ENCODE results near the gene SPAG4.

GRCh38 chr20:35648836-35649235, 33.2 kb downstream of the SPAG4 start:
- no peak for TF ChIP-seq SUZ12 (IDR thresholded peaks at IDR 0.05)
- no peak for TF ChIP-seq FOXM1 (IDR thresholded peaks at IDR 0.05; ENCODE audit: borderline replicate concordance)
- TF ChIP-seq BHLHE40 (IDR thresholded peaks at IDR 0.05; ENCODE audit: borderline replicate concordance), result no peak
- TF ChIP-seq FOXA1 (IDR thresholded peaks at IDR 0.05), result no peak
- TF ChIP-seq FOXK2 (IDR thresholded peaks at IDR 0.05), result no peak
- no peak for TF ChIP-seq NFRKB (IDR thresholded peaks at IDR 0.05)
- TF ChIP-seq, protein P1, sequence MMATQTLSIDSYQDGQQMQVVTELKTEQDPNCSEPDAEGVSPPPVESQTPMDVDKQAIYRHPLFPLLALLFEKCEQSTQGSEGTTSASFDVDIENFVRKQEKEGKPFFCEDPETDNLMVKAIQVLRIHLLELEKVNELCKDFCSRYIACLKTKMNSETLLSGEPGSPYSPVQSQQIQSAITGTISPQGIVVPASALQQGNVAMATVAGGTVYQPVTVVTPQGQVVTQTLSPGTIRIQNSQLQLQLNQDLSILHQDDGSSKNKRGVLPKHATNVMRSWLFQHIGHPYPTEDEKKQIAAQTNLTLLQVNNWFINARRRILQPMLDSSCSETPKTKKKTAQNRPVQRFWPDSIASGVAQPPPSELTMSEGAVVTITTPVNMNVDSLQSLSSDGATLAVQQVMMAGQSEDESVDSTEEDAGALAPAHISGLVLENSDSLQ (IDR thresholded peaks at IDR 0.05), result no peak
- TF ChIP-seq ELF4 (IDR thresholded peaks at IDR 0.05), result no peak
- no peak for TF ChIP-seq LEF1 (IDR thresholded peaks at IDR 0.05; ENCODE audit: borderline replicate concordance)
- no peak for TF ChIP-seq HDGF (IDR thresholded peaks at IDR 0.05; ENCODE audit: borderline replicate concordance)
- no peak for TF ChIP-seq CTBP1 (IDR thresholded peaks at IDR 0.05; ENCODE audit: borderline replicate concordance)
- no peak for TF ChIP-seq ZNF384 (IDR thresholded peaks at IDR 0.05)
- TF ChIP-seq TARDBP (IDR thresholded peaks at IDR 0.05), result no peak
